Smooth muscle cell (in vitro differentiated cells): ENCODE measurements around the gene SUSD1. TPM values are rescaled to one million over a fixed set of nuclear protein-coding genes. Genes with fewer than 3 reads are reported as not detected.

Experiments
- DNase-seq: peaks from one replicate; lab custom pipeline; 2025; ENCODE audit not compliant: unreplicated experiment; lab: John Stamatoyannopoulos, UW
- H2AFZ ChIP-seq: fragments of 200-600 bp; sonication (generic); 2 replicates; pipeline ENCODE4 v1.6.0; 2016; ENCODE audit warnings: antibody characterized with exemption, low read depth, mild to moderate bottlenecking
- H3F3A ChIP-seq: fragments of 200-600 bp; sonication (generic); 2 replicates; pipeline ENCODE4 v1.6.0; 2017; ENCODE audit warnings: antibody characterized with exemption, low read depth
- H3K27ac ChIP-seq: fragments of 200-600 bp; sonication (generic); 2 replicates; pipeline ENCODE4 v1.5.1; 2016; ENCODE audit warnings: low read depth, mild to moderate bottlenecking
- H3K27me3 ChIP-seq: fragments of 200-600 bp; sonication (generic); 2 replicates; pipeline ENCODE4 v1.6.1; 2016; ENCODE audit warnings: low read depth, mild to moderate bottlenecking
- H3K36me3 ChIP-seq: fragments of 200-600 bp; sonication (generic); 2 replicates; pipeline ENCODE4 v1.5.1; 2016; ENCODE audit warnings: low read depth
- H3K4me1 ChIP-seq: fragments of 200-600 bp; sonication (generic); 2 replicates; pipeline ENCODE4 v1.5.1; 2016; ENCODE audit warnings: low read depth
- H3K4me2 ChIP-seq: fragments of 200-600 bp; sonication (generic); 2 replicates; pipeline ENCODE4 v1.6.0; 2016; ENCODE audit warnings: mild to moderate bottlenecking
- H3K4me3 ChIP-seq: fragments of 200-600 bp; sonication (generic); 2 replicates; pipeline ENCODE4 v1.5.1; 2016; ENCODE audit warnings: mild to moderate bottlenecking
- H3K79me2 ChIP-seq: fragments of 200-600 bp; sonication (generic); 2 replicates; pipeline ENCODE4 v1.6.0; 2016; ENCODE audit warnings: low read depth, mild to moderate bottlenecking
- H3K9ac ChIP-seq: fragments of 200-600 bp; sonication (generic); 2 replicates; pipeline ENCODE4 v1.6.0; 2016; ENCODE audit warnings: low read depth
- H3K9me3 ChIP-seq: fragments of 200-600 bp; sonication (generic); replicated peaks from 2 replicates; pipeline ENCODE4 v1.5.1; 2016; ENCODE audit warnings: low read depth
- H4K20me1 ChIP-seq: fragments of 200-600 bp; sonication (generic); 2 replicates; pipeline ENCODE4 v1.6.0; 2016; ENCODE audit warnings: low read depth
- CTCF ChIP-seq: fragments of 200-600 bp; sonication (generic); IDR thresholded peaks from 2 replicates; pipeline ENCODE4 v1.5.1; 2017; ENCODE audit warnings: borderline replicate concordance, mild to moderate bottlenecking, antibody characterized with exemption; ENCODE audit not compliant: insufficient read depth, poor library complexity, severe bottlenecking
- WGBS: methylation state at CpG from one replicate; pipeline ENCODE4 v1.1.7; 2016; ENCODE audit warnings: low lambda C conversion rate; 5-methylcytosine and 5-hydroxymethylcytosine counted together
- polyA plus RNA-seq: library from polyadenylated mRNA; unstranded; fragments of >200 nt; fragmentation: Nextera tagmentation; extraction: Ambion mirVana; gene quantifications from 2 replicates; pipeline ENCODE4 v1.2.1, GENCODE V29; 2016
- total RNA-seq: library from RNA; depleted of rRNA; stranded (reverse); fragments of >200 nt; gene quantifications from 2 replicates; pipeline ENCODE4 v1.2.3, GENCODE V29; 2014

The SUSD1 gene
- total and polyA plus RNA-seq, 2 experiments from 2014 or later = 6.7 to 11.8 TPM

GRCh38 chr9:112006361-112007020, 168.6 kb downstream of the SUSD1 start:
- H3K27ac ChIP-seq = no peak overlapping the region
- H4K20me1 ChIP-seq = no peaks in the 10 kb centered on the region
- H2AFZ ChIP-seq = no peak overlapping the region
- no peaks in the 10 kb centered on the region for H3K79me2 ChIP-seq
- peaks cover 5% of the 10 kb centered on the region for H3K4me1 ChIP-seq
- no peaks in the 10 kb centered on the region for H3K36me3 ChIP-seq
- H3K4me2 ChIP-seq = no peak overlapping the region
- H3F3A ChIP-seq = no peaks in the 10 kb centered on the region
- 76% methylated on average over 11 of the region's 11 CpGs for WGBS
- no peaks in the 10 kb centered on the region for H3K9me3 ChIP-seq
- no peak for DNase-seq
- H3K4me3 ChIP-seq = no peak overlapping the region
- H3K9ac ChIP-seq = no peak overlapping the region
- TF ChIP-seq CTCF = no peak
- peaks cover 4% of the 10 kb centered on the region for H3K27me3 ChIP-seq

GRCh38 chr9:112005939-112006338, 169.2 kb downstream of the SUSD1 start:
- no peaks in the 10 kb centered on the region for H3K79me2 ChIP-seq

GRCh38 chr9:112003538-112003937, 171.6 kb downstream of the SUSD1 start:
- Histone ChIP-seq H3K27ac (no peak overlapping the region), H3K4me2 (no peak overlapping the region), H3K27me3 (peaks cover 4% of the 10 kb centered on the region), H4K20me1 (no peaks in the 10 kb centered on the region), H3K9me3 (no peaks in the 10 kb centered on the region), H3F3A (no peaks in the 10 kb centered on the region), H3K36me3 (no peaks in the 10 kb centered on the region), H3K9ac (no peak overlapping the region), H3K4me1 (peaks cover 5% of the 10 kb centered on the region), H3K4me3 (no peak overlapping the region), H2AFZ (no peak overlapping the region), H3K79me2 (no peaks in the 10 kb centered on the region)
- DNase-seq = no peak
- TF ChIP-seq CTCF = no peak
- 94% methylated on average over 4 of the region's 4 CpGs for WGBS

More at GRCh38 chr9:112005939-112006338, 169.2 kb downstream of the SUSD1 start:
- H3K4me3 ChIP-seq = no peak overlapping the region
- H3K9me3 ChIP-seq = no peaks in the 10 kb centered on the region
- 89% methylated on average over 8 of the region's 8 CpGs for WGBS
- H4K20me1 ChIP-seq = no peaks in the 10 kb centered on the region
- no peak overlapping the region for H3K9ac ChIP-seq
- no peak overlapping the region for H2AFZ ChIP-seq
- no peak for DNase-seq
- H3K4me2 ChIP-seq = no peak overlapping the region
- TF ChIP-seq CTCF = no peak
- peaks cover 4% of the 10 kb centered on the region for H3K27me3 ChIP-seq
- no peak overlapping the region for H3K27ac ChIP-seq
- H3K36me3 ChIP-seq = no peaks in the 10 kb centered on the region
- H3K4me1 ChIP-seq = peaks cover 5% of the 10 kb centered on the region
- no peaks in the 10 kb centered on the region for H3F3A ChIP-seq
